HepG2 (cell line): ENCODE results near the gene ALK. TPM values are rescaled to one million over a fixed set of nuclear protein-coding genes. Genes with fewer than 3 reads are reported as not detected.
A peak's percentile ranks its signal among the peaks of the same experiment; 100 is the strongest.

ENCODE experiments used
- ATAC-seq: fragments of 200-7000 bp; cut with Tn5 transposase; 3 replicates; pipeline ENCODE4 v1.9.1; 2020; ENCODE audit warnings: mild to moderate bottlenecking, moderate library complexity
- BruUV-seq: library from RNA; stranded (reverse); fragments of 400-500 nt; replicated peaks from 2 replicates; lab custom pipeline; 2021; lab: Mats Ljungman, UMichigan
- CTCF ChIA-PET: fragments of 300-600 bp; formaldehyde crosslinking; extraction: SDS; loops from one replicate; lab custom pipeline; 2021; ENCODE audit warnings: low total read pairs, inconsistent platforms, low intra/inter-chr PET ratio; lab: Yijun Ruan, JAX
- POLR2A ChIA-PET: fragments of 350-600 bp; sonication (Branson Sonifier 250); formaldehyde crosslinking; loops from one replicate; lab custom pipeline; 2020; ENCODE audit warnings: antibody characterized with exemption, inconsistent platforms; lab: Yijun Ruan, JAX
- DNase-seq: peaks from one replicate; pipeline ENCODE4 v3.0.0-alpha.2; 2015; ENCODE audit warnings: low spot score
- FAIRE-seq: peaks from 3 replicates; lab custom pipeline; 2011; peaks lifted over from hg19 to GRCh38; lab: Jason Lieb, UNC
- H2AFZ ChIP-seq: one replicate; pipeline ENCODE4 v1.6.1; 2011; ENCODE audit warnings: low read length, inconsistent platforms
- H3K27ac ChIP-seq: fragments of 300-600 bp; 3 replicates; pipeline ENCODE4 v1.8.0; 2011; ENCODE audit warnings: mixed run types, mild to moderate bottlenecking, mixed read lengths, low read length, inconsistent platforms; ENCODE audit not compliant: insufficient read depth; ENCODE audit errors: extremely low read length
- H3K27me3 ChIP-seq, 2 experiments: fragments of 200-600 bp in 1 of 2; 2 replicates in 1 of 2; 3 replicates in 1 of 2; pipeline versions ENCODE4 v1.6.0 to v1.8.0; 2011; ENCODE audit warnings: low read length in 2 of 2, mild to moderate bottlenecking in 2 of 2, moderate library complexity in 2 of 2, inconsistent platforms in 1 of 2; ENCODE audit not compliant: insufficient read depth in 2 of 2, control insufficient read depth in 1 of 2
- H3K36me3 ChIP-seq, 2 experiments: fragments of 200-600 bp in 1 of 2; replicated peaks in 1 of 2; 2 replicates in 1 of 2; 3 replicates in 1 of 2; pipeline versions ENCODE4 v1.5.1 to v1.8.0; 2011; ENCODE audit warnings: low read length in 2 of 2, inconsistent platforms in 1 of 2; ENCODE audit not compliant: insufficient read depth in 2 of 2, control insufficient read depth in 1 of 2
- H3K4me1 ChIP-seq: 2 replicates; pipeline ENCODE4 v1.5.1; 2012; ENCODE audit warnings: low read length, inconsistent platforms; ENCODE audit not compliant: insufficient read depth
- H3K4me2 ChIP-seq: 2 replicates; pipeline ENCODE4 v1.6.0; 2011; ENCODE audit warnings: low read depth, low read length, inconsistent platforms
- H3K4me3 ChIP-seq, 3 experiments: fragments of 200-600 bp in 1 of 3; sonication (generic), shearing (Covaris generic) in 1 of 3; replicated peaks in 1 of 3; 2 replicates each; pipeline ENCODE4 v1.5.1; 2011 to 2016; ENCODE audit warnings: low read length in 3 of 3, inconsistent platforms in 2 of 3, low read depth in 2 of 3, mild to moderate bottlenecking in 2 of 3, control low read depth in 1 of 3, mixed read lengths in 1 of 3; ENCODE audit not compliant: insufficient read depth in 1 of 3
- H3K79me2 ChIP-seq: one replicate; pipeline ENCODE4 v1.6.1; 2011; ENCODE audit warnings: low read length, inconsistent platforms; ENCODE audit not compliant: insufficient read depth
- H3K9ac ChIP-seq: 2 replicates; pipeline ENCODE4 v1.6.0; 2011; ENCODE audit warnings: mild to moderate bottlenecking, low read depth, low read length, inconsistent platforms; ENCODE audit not compliant: insufficient read depth
- H3K9me3 ChIP-seq: 2 replicates; pipeline ENCODE4 v1.5.1; 2012; ENCODE audit warnings: mild to moderate bottlenecking, low read length
- H4K20me1 ChIP-seq: 2 replicates; pipeline ENCODE4 v1.6.0; 2011; ENCODE audit warnings: inconsistent platforms, mild to moderate bottlenecking, low read length, moderate library complexity; ENCODE audit not compliant: insufficient read depth
- CREB1 ChIP-seq, 2 experiments: fragments of 450-650 bp in 1 of 2; IDR thresholded peaks; 2 replicates each; pipeline ENCODE4 v1.6.1; 2016 to 2017; ENCODE audit warnings: control low read depth in 1 of 2, mild to moderate bottlenecking in 1 of 2, missing compliant biosample characterization in 1 of 2, missing genetic modification characterization in 1 of 2
- PAWR ChIP-seq: sonication (generic); formaldehyde crosslinking; IDR thresholded peaks from 2 replicates; pipeline ENCODE4 v1.4.0; 2020; ENCODE audit warnings: missing genetic modification reagents, mild to moderate bottlenecking, borderline replicate concordance
- RFXAP ChIP-seq: sonication (generic); formaldehyde crosslinking; IDR thresholded peaks from 2 replicates; pipeline ENCODE4 v1.4.0; 2020; ENCODE audit warnings: missing genetic modification reagents, borderline replicate concordance
- ZNF430 ChIP-seq: sonication (generic); formaldehyde crosslinking; IDR thresholded peaks from 2 replicates; pipeline ENCODE4 v1.9.0; 2021; ENCODE audit warnings: mild to moderate bottlenecking, missing genetic modification reagents
- ZNF7 ChIP-seq: IDR thresholded peaks from 2 replicates; pipeline ENCODE4 v1.6.1; 2016; ENCODE audit warnings: missing biosample characterization, missing genetic modification reagents
- WGBS: methylation state at CpG from one replicate; pipeline ENCODE4 v1.1.6; 2017; ENCODE audit warnings: low lambda C conversion rate; 5-methylcytosine and 5-hydroxymethylcytosine counted together
- in situ Hi-C: cut with HindIII; loops from 2 replicates; pipeline ENCODE4 v1.10.0; 2017; ENCODE audit warnings: low pct_unique_long_range_greater_than_20kb; ENCODE audit not compliant: extremely low pct_ligation_motif_present
- intact Hi-C: fragments of 100-400 bp; cut with micrococcal nuclease; formaldehyde crosslinking; loops from one replicate; pipeline ENCODE4 v1.10.0; 2022; ENCODE audit not compliant: unreplicated experiment
- polyA plus RNA-seq, 8 experiments: library from polyadenylated mRNA; depleted of rRNA in 3 of 8; stranded (reverse) in 7 of 8; unstranded in 1 of 8; fragments of >200 nt; fragmentation: Illumina TruSeq in 4 of 8; extraction: Trizol in 4 of 8; gene quantifications; 2 replicates each; pipeline versions ENCODE4 v1.2.1 to v1.2.3, GENCODE V29; 2011 to 2016; ENCODE audit warnings: low read depth in 4 of 8, missing spikeins in 1 of 8, mixed read lengths in 1 of 8; ENCODE audit not compliant: insufficient read depth in 1 of 8
- total RNA-seq, 5 experiments: library from RNA; depleted of rRNA; stranded (reverse); fragments of >200 nt; fragmentation: Illumina TruSeq; extraction: Trizol; gene quantifications; 2 replicates each; pipeline ENCODE4 v1.2.3, GENCODE V29; 2016; ENCODE audit warnings: low read depth in 1 of 5
- TF ChIP-seq, protein P1 (sequence below): fragments of 450-650 bp; IDR thresholded peaks from 2 replicates; pipeline ENCODE4 v1.6.1; 2016
- TF ChIP-seq, protein P2 (sequence below): sonication (generic); formaldehyde crosslinking; IDR thresholded peaks from 2 replicates; pipeline ENCODE4 v1.4.0; 2020; ENCODE audit warnings: mild to moderate bottlenecking, missing genetic modification reagents, borderline replicate concordance
- TF ChIP-seq, protein P3 (sequence below): sonication (generic); formaldehyde crosslinking; IDR thresholded peaks from 2 replicates; pipeline ENCODE4 v1.4.0; 2020; ENCODE audit warnings: missing genetic modification reagents
- TF ChIP-seq, protein P4 (sequence below): sonication (generic); formaldehyde crosslinking; IDR thresholded peaks from 2 replicates; pipeline ENCODE4 v1.8.0; 2022; ENCODE audit warnings: mild to moderate bottlenecking, missing genetic modification reagents, moderate library complexity
- TF ChIP-seq, protein P5 (sequence below): IDR thresholded peaks from 2 replicates; pipeline ENCODE4 v1.6.1; 2018; ENCODE audit warnings: missing genetic modification reagents
- TF ChIP-seq, protein P6 (sequence below): sonication (generic); formaldehyde crosslinking; IDR thresholded peaks from 2 replicates; pipeline ENCODE4 v1.4.0; 2020; ENCODE audit warnings: missing genetic modification reagents

ALK gene
- total and polyA plus RNA-seq, 2 of the 13 experiments (the other 11 are each of a cell fraction or from before 2014, with no cell fraction given) = not detected

DNA sequence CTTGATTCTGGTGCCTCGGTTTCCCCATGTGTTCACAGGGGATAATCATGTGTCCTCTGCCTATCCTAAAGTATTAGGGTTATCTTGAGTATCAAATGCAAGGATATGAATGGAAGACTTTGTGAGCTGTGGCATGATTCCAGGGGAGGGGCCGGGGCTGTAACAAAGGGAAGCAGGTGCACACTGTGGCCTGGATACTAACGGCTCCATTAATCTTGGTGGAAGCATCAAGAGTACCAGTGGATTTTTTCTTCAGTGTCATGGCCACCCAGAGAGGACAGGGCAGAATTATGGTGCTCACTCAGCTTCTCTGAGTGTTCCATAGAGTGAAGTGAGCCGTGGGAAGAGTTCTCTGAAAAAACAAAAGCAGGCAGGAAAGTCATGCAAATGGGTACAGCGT, 320.1 kb downstream of the ALK start:
- H3K27me3 ChIP-seq = no peaks in the 10 kb centered on the region
- no peak overlapping the region for H2AFZ ChIP-seq
- CTCF ChIA-PET = no interaction called here
- no peak overlapping the region for H3K9ac ChIP-seq
- no peak overlapping the region for H3K4me2 ChIP-seq
- in situ Hi-C loops (no loop called here), intact Hi-C loops (no loop called here)
- H3K27ac ChIP-seq = no peak overlapping the region
- 0% methylated on average over 5 of the region's 5 CpGs for whole genome bisulfite sequencing
- TF ChIP-seq CREB1 (IDR thresholded peaks at IDR 0.05) (no peak), CREB1 (CRISPR knock-in tag; IDR thresholded peaks at IDR 0.05) (no peak)
- TF ChIP-seq, protein P1, sequence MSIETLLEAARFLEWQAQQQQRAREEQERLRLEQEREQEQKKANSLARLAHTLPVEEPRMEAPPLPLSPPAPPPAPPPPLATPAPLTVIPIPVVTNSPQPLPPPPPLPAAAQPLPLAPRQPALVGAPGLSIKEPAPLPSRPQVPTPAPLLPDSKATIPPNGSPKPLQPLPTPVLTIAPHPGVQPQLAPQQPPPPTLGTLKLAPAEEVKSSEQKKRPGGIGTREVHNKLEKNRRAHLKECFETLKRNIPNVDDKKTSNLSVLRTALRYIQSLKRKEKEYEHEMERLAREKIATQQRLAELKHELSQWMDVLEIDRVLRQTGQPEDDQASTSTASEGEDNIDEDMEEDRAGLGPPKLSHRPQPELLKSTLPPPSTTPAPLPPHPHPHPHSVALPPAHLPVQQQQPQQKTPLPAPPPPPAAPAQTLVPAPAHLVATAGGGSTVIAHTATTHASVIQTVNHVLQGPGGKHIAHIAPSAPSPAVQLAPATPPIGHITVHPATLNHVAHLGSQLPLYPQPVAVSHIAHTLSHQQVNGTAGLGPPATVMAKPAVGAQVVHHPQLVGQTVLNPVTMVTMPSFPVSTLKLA = peak; percentile 83
- no peak for FAIRE-seq
- POLR2A ChIA-PET = no interaction called here
- no peaks in the 10 kb centered on the region for H3K79me2 ChIP-seq
- H4K20me1 ChIP-seq = no peaks in the 10 kb centered on the region
- no peak for DNase-seq
- H3K4me3 ChIP-seq = no peak overlapping the region
- no TSS peak for BruUV-seq
- no peaks in the 10 kb centered on the region for H3K4me1 ChIP-seq
- H3K36me3 ChIP-seq = no peaks in the 10 kb centered on the region
- no peaks in the 10 kb centered on the region for H3K9me3 ChIP-seq
- no peak for ATAC-seq

DNA sequence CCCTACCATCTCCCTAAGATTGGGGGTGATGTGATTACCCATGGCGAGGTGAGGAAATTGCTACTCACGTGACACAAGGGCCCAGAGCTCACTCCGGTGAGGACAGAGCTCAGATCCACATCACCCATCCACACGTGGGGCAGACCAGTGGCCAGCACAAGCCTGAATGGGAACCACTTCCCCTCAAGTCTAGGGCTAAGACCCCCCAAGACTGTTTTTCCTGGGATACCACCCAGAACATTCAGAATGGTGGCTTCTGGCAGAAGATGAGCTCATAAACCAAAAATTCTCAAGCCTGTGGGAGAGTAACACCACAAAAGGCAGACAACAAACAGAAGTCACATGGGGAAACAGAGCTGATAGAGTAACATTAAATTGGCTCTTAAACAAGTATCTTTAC, 321.4 kb downstream of the ALK start:
- Histone ChIP-seq H4K20me1 (no peaks in the 10 kb centered on the region), H3K4me1 (no peaks in the 10 kb centered on the region), H3K4me2 (no peak overlapping the region), H3K4me3 (no peak overlapping the region), H3K9ac (no peak overlapping the region), H2AFZ (no peak overlapping the region), H3K79me2 (no peaks in the 10 kb centered on the region), H3K27ac (no peak overlapping the region), H3K27me3 (no peaks in the 10 kb centered on the region), H3K9me3 (no peaks in the 10 kb centered on the region), H3K36me3 (no peaks in the 10 kb centered on the region)
- CTCF ChIA-PET = no interaction called here
- 14% methylated on average over 4 of the region's 4 CpGs for WGBS
- BruUV-seq = no TSS peak
- DNase-seq = no peak
- POLR2A ChIA-PET = no interaction called here
- intact Hi-C loops = no loop called here
- no peak for ATAC-seq
- in situ Hi-C loops = no loop called here
- no peak for FAIRE-seq
- TF ChIP-seq, protein P2, sequence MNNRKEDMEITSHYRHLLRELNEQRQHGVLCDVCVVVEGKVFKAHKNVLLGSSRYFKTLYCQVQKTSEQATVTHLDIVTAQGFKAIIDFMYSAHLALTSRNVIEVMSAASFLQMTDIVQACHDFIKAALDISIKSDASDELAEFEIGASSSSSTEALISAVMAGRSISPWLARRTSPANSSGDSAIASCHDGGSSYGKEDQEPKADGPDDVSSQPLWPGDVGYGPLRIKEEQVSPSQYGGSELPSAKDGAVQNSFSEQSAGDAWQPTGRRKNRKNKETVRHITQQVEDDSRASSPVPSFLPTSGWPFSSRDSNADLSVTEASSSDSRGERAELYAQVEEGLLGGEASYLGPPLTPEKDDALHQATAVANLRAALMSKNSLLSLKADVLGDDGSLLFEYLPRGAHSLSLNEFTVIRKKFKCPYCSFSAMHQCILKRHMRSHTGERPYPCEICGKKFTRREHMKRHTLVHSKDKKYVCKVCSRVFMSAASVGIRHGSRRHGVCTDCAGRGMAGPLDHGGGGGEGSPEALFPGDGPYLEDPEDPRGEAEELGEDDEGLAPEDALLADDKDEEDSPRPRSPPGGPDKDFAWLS (CRISPR knock-in tag) = no peak
- TF ChIP-seq, protein P3, sequence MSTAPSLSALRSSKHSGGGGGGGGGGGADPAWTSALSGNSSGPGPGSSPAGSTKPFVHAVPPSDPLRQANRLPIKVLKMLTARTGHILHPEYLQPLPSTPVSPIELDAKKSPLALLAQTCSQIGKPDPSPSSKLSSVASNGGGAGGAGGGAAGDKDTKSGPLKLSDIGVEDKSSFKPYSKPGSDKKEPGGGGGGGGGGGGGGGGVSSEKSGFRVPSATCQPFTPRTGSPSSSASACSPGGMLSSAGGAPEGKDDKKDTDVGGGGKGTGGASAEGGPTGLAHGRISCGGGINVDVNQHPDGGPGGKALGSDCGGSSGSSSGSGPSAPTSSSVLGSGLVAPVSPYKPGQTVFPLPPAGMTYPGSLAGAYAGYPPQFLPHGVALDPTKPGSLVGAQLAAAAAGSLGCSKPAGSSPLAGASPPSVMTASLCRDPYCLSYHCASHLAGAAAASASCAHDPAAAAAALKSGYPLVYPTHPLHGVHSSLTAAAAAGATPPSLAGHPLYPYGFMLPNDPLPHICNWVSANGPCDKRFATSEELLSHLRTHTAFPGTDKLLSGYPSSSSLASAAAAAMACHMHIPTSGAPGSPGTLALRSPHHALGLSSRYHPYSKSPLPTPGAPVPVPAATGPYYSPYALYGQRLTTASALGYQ (CRISPR knock-in tag) = no peak
- TF ChIP-seq, protein P4, sequence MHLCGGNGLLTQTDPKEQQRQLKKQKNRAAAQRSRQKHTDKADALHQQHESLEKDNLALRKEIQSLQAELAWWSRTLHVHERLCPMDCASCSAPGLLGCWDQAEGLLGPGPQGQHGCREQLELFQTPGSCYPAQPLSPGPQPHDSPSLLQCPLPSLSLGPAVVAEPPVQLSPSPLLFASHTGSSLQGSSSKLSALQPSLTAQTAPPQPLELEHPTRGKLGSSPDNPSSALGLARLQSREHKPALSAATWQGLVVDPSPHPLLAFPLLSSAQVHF = no peak
- TF ChIP-seq ZNF430 (CRISPR knock-in tag) (no peak), RFXAP (CRISPR knock-in tag) (no peak), PAWR (no peak), ZNF7 (CRISPR knock-in tag) (no peak)
- TF ChIP-seq, protein P5, sequence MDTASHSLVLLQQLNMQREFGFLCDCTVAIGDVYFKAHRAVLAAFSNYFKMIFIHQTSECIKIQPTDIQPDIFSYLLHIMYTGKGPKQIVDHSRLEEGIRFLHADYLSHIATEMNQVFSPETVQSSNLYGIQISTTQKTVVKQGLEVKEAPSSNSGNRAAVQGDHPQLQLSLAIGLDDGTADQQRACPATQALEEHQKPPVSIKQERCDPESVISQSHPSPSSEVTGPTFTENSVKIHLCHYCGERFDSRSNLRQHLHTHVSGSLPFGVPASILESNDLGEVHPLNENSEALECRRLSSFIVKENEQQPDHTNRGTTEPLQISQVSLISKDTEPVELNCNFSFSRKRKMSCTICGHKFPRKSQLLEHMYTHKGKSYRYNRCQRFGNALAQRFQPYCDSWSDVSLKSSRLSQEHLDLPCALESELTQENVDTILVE (CRISPR knock-in tag) = no peak
- TF ChIP-seq, protein P6, sequence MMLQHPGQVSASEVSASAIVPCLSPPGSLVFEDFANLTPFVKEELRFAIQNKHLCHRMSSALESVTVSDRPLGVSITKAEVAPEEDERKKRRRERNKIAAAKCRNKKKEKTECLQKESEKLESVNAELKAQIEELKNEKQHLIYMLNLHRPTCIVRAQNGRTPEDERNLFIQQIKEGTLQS (CRISPR knock-in tag) = no peak
